CD4-positive, alpha-beta T cell treated with Interleukin-4 for 4 hours (primary cell): Measurements from ENCODE around the gene PIKFYVE.
"Not testable (repeated sequence)": the region's sequence is repeated elsewhere in the genome, so short reads cannot be mapped to it uniquely, and the experiment has no call there.

ENCODE experiments used
- DNase-seq: peaks from one replicate; pipeline ENCODE4 v3.0.0-alpha.2; 2020

Gene PIKFYVE

GRCh38 chr2:208265801-208266552 lies at the start of gene PIKFYVE:
PIKFYVE (plus strand) TSS chr2:208266255; CDS start chr2:208271520, 5,265 bp downstream.
- peak; percentile 88 for DNase-seq

GRCh38 chr2:208221873-208222272 lies 44.2 kb upstream of the PIKFYVE start:
- not testable (repeated sequence) for DNase-seq

DNA sequence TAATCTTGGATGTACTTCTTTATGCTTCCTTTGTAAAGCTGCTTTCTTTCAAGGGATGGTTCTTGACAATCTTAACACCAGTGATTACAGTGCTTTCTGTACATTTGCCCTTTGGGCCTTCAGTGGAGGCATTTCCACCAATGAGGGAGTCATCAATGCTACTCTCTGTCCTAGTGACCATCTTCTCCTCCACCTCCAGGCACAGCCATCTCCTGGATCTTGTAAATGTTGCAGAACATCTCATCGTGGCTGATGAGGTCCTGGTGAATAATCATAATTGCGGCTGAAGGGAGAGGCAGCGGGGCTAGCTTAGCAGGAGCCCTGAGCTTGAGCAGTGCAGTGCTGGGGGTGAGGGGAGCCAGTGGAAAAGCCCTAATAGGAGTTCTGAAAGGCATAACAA lies 43.7 kb upstream of the PIKFYVE start:
- DNase-seq: no peak

GRCh38 chr2:208224802-208225201 lies 41.3 kb upstream of the PIKFYVE start:
- no peak for DNase-seq

- DNase-seq: no peak
Observed at GRCh38 chr2:208227581-208228232, 38.3 kb upstream of the PIKFYVE start.

GRCh38 chr2:208228476-208228875 lies 37.6 kb upstream of the PIKFYVE start:
- DNase-seq: no peak

- no peak for DNase-seq
Observed at GRCh38 chr2:208234786-208235185, 31.3 kb upstream of the PIKFYVE start.

DNA sequence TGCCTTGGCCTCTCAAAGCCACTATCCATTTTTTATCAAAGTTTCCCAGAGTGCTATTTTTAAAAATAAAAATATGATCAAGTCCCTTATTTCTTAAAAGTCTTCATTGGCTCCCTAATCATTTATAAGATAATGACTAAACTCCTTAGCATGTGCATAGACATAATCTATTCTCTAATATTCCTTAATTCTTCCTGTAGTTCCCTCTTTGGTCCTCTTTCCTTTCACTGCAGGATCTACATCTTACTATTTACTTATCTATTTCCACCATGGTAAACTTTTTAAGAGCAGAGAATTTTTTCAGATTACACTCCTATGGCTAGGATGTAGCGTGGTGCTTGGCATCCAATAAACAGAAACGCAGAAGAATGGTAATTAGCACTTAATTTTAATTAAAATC lies 30.2 kb upstream of the PIKFYVE start:
- no peak for DNase-seq

- no peak for DNase-seq
Observed at GRCh38 chr2:208239770-208240493, 26.1 kb upstream of the PIKFYVE start.

- DNase-seq: no peak
Observed at GRCh38 chr2:208240619-208241209, 25.3 kb upstream of the PIKFYVE start.

- DNase-seq: no peak
Observed at GRCh38 chr2:208244422-208244821, 21.6 kb upstream of the PIKFYVE start.

DNA sequence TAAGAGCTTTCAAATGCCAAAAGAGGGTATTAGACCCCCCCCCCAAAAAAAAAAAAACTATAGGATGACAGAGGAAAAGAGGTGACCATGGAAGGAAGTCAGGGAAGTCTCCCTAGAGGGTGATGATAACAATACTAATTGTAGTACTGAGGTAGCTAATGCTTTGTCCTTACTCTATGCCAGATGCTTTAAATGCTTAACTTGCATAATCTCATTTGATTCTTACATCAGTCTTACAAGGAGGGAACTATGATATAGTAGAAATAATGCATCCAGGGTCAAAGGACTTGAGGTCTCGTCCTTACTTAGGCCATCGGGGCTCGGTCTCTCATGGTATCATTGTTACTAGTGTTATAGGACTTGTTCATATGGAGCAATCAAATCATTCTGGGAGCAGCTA lies 20.3 kb upstream of the PIKFYVE start:
- DNase-seq: no peak

DNA sequence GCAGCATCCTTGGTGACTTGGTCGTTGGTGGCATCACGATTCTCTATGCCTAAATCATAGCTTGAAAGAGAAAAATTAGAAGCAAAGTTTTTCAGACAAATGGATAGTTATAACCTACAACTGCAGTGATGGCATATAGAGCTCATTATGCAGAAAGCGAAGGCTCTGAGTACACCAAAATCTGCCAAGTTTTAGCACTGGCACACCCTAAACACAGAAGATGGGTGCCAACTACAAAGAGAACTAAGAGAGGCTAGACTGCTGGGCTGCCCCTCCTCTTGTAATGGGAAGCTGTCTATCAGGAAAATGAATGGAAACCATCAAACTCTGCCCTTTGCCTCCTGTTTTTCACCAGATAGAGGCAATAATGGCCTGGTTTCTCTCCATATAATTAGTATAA lies 17.5 kb upstream of the PIKFYVE start:
- DNase-seq: no peak

GRCh38 chr2:208249296-208249695 lies 16.8 kb upstream of the PIKFYVE start:
- no peak for DNase-seq

DNA sequence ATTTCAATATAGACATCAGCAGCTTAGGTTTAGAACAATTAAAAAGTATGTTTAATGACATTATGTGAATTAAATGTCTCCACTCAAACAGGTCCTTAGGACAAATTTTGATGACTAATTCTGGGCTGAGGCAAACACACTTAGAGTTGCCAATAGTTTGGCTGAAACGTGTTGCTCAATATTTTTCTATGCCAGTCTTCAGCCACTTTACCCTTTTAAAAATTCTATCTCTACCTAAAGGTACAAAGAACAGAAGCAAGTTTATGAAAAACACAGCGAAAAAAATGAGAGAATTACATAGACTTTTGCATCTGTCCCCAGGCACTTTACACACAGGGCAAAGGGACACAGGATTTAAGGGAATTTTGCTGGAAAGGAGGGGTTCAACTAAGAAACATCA lies 15.7 kb upstream of the PIKFYVE start:
- DNase-seq: no peak

DNA sequence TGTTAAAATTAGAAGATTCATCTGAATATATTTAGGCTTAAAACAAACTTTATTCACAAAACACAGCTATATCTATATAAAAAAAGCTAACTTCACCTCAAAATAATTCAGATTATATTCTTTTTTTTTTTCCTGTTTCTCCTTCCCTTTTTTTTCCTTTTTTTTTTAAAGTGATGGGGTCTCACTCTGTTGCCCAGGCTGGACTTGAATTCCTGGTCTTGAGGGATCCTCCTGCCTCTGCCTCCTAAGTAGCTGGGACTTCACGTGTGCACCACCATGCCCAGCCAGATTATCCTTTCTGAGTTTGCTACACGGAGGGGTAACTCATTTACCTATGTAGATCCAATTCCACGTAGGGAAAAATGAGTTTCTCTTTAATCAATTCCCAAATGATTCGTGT lies 15.0 kb upstream of the PIKFYVE start:
- DNase-seq: no peak

- DNase-seq: no peak
Observed at GRCh38 chr2:208252716-208253492, 13.2 kb upstream of the PIKFYVE start.

DNA sequence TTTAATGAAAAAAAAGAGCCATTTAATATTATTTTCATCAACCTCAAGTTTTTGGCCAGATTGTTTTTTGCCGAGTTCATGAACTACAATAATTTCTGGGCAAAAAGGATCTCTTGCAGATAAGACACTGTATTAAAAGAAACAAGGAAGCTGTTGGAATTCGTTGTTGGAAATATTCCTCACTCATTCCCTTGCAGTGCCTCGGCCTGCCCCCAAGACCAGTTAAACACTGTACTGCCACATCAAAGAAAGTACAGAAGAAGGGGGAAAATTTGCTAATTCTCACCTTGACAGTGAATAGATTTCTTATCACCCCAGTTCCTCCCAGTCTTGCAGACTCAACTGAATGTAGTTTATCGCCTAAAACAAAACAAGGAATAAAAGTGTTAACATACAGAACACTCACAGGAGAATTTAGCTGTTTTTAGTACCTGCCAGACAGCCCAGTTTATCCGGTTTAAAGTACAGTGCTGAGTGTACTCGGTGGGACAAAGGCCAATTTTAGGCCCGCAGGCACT lies 12.4 kb upstream of the PIKFYVE start:
- DNase-seq: no peak

DNA sequence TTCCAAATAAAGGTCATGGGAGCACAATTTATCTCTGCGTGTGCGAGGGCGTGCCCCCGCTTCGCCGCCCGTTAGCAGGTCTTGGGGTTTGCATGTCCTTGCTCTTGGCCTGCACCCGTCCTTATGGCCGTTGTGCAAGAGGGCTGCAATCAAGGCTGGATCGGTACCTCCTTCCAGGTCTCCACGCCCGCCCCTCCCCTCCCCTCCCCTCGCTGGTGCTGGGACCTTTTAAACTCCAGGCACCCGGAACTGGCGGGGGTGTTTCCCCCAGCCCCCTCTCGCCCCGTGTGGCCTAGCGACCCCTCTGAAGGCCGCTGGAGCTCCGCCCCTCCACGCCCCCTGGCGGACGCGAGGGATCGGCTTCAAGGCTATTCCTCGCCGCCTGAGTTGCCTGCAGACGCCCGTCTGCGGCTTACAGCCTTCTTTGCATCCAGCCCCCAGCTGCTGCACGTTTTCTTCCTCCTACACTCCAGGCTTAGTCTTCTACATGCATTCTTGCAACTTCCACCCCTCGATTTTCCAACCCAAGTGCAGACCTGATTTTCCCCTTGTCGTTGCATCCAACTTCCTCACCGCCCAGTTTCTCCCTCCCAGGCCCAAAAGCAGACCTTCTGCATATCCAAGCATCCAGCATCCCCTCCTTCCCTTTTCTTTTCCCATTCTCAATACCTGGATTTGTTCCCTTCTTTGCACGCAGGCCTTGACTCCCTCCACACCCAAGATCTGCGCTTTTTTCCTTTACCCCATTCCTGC lies 11.8 kb upstream of the PIKFYVE start:
- peak; percentile 76 for DNase-seq

- peak; percentile 85 for DNase-seq
Observed at GRCh38 chr2:208254871-208255556, 11.0 kb upstream of the PIKFYVE start, which contains the start of gene IDH1. IDH1 (minus strand) TSS chr2:208255071; CDS start chr2:208251551, 3,520 bp downstream.

DNA sequence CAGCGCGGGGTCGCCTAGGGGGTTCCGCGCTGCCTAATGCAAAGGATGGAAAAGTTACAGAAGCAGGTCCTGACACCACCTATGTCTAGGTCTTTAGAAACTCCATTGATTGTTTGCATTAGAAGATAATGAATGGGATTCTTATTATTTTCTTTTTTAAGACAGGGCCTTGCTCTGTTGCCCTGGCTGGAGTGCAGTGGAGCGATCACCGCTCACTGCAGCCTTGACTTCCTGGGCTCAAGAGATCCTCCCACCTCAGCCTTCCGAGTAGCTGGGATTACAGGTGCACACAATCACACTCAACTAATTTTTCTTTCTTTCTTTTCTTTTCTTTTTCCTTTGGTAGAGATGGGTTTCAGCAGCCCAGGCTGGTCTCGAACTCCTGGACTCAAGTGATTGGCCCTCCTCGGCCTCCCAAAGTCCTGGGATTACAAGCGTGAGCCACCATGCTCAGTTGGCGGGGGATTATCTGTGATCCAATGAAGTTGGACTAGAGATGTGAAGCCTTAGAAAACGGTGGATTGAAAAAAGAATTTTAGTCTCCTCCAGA lies 10.4 kb upstream of the PIKFYVE start:
- DNase-seq: no peak
